ENCODE results near the gene DGCR2. TPM values are rescaled to one million over a fixed set of nuclear protein-coding genes. Genes with fewer than 3 reads are reported as not detected.

The DGCR2 gene
- total RNA-seq, 1 experiment from 2014 or later = 42.9 TPM

- no peak for TF ChIP-seq ATF3 (IDR thresholded peaks at IDR 0.05)
- no peak for TF ChIP-seq POLR2A (IDR thresholded peaks at IDR 0.05; ENCODE audit: borderline replicate concordance, extremely low read depth, insufficient read depth, insufficient read length)
- no peak for TF ChIP-seq TCF7L2 (IDR thresholded peaks at IDR 0.05; ENCODE audit: borderline replicate concordance, extremely low read depth, insufficient read depth, insufficient read length)
- no peak for TF ChIP-seq SP1 (IDR thresholded peaks at IDR 0.05; ENCODE audit: low read depth)
- no peak for TF ChIP-seq EZH2 (IDR thresholded peaks at IDR 0.05)
- TF ChIP-seq YY1 (IDR thresholded peaks at IDR 0.05; ENCODE audit: extremely low read depth, insufficient replicate concordance, low read depth, low read length) = no peak
- TF ChIP-seq CTCF (IDR thresholded peaks at IDR 0.05 in 2 of 3, conservative IDR thresholded peaks at IDR 0.05 in 1 of 3; ENCODE audit: borderline replicate concordance in 1 of 3, insufficient read depth in 1 of 3, low read depth in 2 of 3, low read length in 2 of 3) = no peak
- no peak for TF ChIP-seq ZFX (IDR thresholded peaks at IDR 0.05)
- TF ChIP-seq EZH2phosphoT487 (IDR thresholded peaks at IDR 0.05; ENCODE audit: borderline replicate concordance) = no peak
- TF ChIP-seq ZBTB33 (IDR thresholded peaks at IDR 0.05; ENCODE audit: extremely low read depth, insufficient replicate concordance, low read length) = no peak
- TF ChIP-seq FOSL1 (IDR thresholded peaks at IDR 0.05; ENCODE audit: low read depth) = no peak
- no peak for TF ChIP-seq ZNF274 (IDR thresholded peaks at IDR 0.05; ENCODE audit: low read depth, low read length)
- TF ChIP-seq EGR1 (IDR thresholded peaks at IDR 0.05; ENCODE audit: low read depth) = no peak
- TF ChIP-seq ELF1 (IDR thresholded peaks at IDR 0.05; ENCODE audit: borderline replicate concordance, low read depth) = no peak
- Histone ChIP-seq H4K20me1 (ENCODE audit: insufficient read depth) (0 out of 2 replicates have a peak, but pooled peaks cover 3% of the 10 kb centered on the region), H3K9ac (ENCODE audit: low read length) (no peak overlapping the region), H3K4me2 (ENCODE audit: low read length) (no peak overlapping the region), H3K36me3 (ENCODE audit: control insufficient read depth in 1 of 2, insufficient read depth in 2 of 2, low read length in 2 of 2) (0 out of 4 replicates have a peak, but pooled peaks cover 0 to 4% of the 10 kb centered on the region in 2 experiments), H3K9me2 (ENCODE audit: insufficient read depth) (no peaks in the 10 kb centered on the region), H2AFZ (ENCODE audit: low read depth, low read length, poor library complexity, severe bottlenecking) (no peak overlapping the region), H3K4me3 (replicated peaks in 1 of 2; ENCODE audit: low read depth in 1 of 2, low read length in 2 of 2) (no peak overlapping the region), H3K27ac (ENCODE audit: low read depth, low read length) (no peak overlapping the region), H3K9me3 (ENCODE audit: control insufficient read depth in 1 of 2, insufficient read depth in 1 of 2, low read depth in 1 of 2, low read length in 2 of 2) (no peaks in the 10 kb centered on the region), H3K4me1 (ENCODE audit: control insufficient read depth in 1 of 2, insufficient read depth in 2 of 2, low read length in 2 of 2) (peaks cover 10 to 15% of the 10 kb centered on the region in 2 experiments), H3K27me3 (ENCODE audit: insufficient read depth, low read length) (no peaks in the 10 kb centered on the region), H3K79me2 (ENCODE audit: insufficient read depth, low read length) (peaks cover 92% of the 10 kb centered on the region)
- ATAC-seq (no peak), DNase-seq (ENCODE audit: low read depth, low spot score) (no peak)
- BruUV-seq (replicated peaks) = no TSS peak
- ChIA-PET CTCF (no interaction called here), POLR2A (no interaction called here), RAD21 (ENCODE audit: low non-redundant PET in 1 of 2, low total read pairs in 2 of 2, uncharacterized antibody in 2 of 2, unreplicated experiment in 2 of 2) (no interaction called here)
- intact Hi-C loops (cut with micrococcal nuclease) = no loop called here
Measured at GRCh38 chr22:19117111-19117512, 5.1 kb downstream of the DGCR2 start.
